Measurements from ENCODE around the gene SLX9. TPM values are rescaled to one million over a fixed set of nuclear protein-coding genes. Genes with fewer than 3 reads are reported as not detected.
"Not testable (repeated sequence)": the region's sequence is repeated elsewhere in the genome, so short reads cannot be mapped to it uniquely, and the experiment has no call there.

Gene SLX9
- total RNA-seq, 1 donor from 2014 or later, result 72.6 TPM

DNA sequence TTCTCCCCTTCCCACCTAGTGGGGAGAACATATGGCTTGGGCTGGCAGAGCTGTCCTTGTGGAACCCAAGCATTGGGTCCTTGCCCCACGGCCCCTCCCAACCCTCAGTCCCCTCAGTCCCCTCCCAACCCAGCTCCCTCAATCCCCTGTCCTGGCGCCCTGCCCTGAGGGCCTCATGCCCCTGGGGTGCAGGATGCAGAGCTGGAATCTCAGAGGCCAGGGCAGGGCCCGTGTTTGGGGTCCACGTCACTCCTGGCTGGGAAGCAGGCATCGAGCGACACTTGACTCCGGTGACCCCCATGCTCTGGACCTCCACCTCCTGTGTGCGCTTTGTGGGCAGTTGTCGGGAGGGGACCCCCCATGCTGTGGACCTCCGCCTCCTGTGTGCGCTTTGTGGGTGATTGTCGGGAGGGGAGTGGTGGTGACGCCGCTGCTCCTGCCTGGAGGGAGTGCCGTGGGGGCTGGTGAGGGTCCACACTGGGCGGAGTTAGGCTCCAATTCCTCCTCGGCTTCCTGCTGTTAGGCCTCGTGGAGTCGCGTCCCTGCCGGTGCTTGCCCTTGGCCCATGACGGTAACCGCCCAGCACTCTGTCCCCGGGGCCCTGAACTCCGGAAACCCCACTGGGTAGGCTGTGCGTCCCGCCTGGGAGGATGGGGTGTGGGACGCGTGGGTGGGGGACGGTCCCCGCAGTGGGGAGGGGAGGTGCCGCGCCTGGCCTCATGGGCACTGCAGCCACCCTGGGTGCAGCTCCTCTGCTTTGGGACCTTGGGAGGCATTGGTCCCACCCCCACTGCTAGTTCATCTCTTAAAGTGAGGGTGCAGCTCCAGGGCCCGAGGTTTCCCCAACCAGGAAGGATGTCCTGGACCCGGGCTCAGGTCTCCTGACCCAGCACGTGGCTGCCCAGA is 31.2 kb downstream of the SLX9 start:
- no peak overlapping the region for H3K4me3 Mint-ChIP-seq (ENCODE audit: low read depth)
- no peaks in the 10 kb centered on the region for H3K9me3 Mint-ChIP-seq
- H3K27me3 Mint-ChIP-seq (ENCODE audit: low read depth), result no peaks in the 10 kb centered on the region
- no peak overlapping the region for H3K27ac Mint-ChIP-seq
- H3K36me3 Mint-ChIP-seq (ENCODE audit: low read depth), result peaks cover 26% of the 10 kb centered on the region
- peaks cover 4% of the 10 kb centered on the region for H3K4me1 Mint-ChIP-seq (ENCODE audit: low read depth)
- intact Hi-C loops (cut with micrococcal nuclease), result no loop called here
- no peak for DNase-seq (ENCODE audit: low spot score)

DNA sequence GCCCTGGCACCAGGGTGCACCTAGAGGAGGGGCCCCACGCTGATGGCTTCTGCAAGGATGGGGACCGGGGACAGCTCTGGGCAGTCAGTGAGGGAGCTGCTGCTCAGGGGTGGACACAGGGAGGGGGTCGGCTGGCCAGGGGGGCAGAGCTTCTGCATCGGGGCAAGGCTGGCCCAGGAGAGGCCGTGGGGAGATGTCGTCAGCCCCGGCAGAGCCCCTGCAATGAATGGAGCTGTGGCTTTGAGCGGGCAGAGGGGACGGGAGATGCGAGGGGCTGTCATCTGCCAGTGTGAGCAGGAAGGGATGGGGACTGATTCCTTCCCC is 31.8 kb downstream of the SLX9 start:
- intact Hi-C loops (cut with micrococcal nuclease), result no loop called here
- Mint-ChIP-seq H3K27me3 (ENCODE audit: low read depth) (no peaks in the 10 kb centered on the region), H3K27ac (no peak overlapping the region), H3K4me1 (ENCODE audit: low read depth) (peaks cover 2% of the 10 kb centered on the region), H3K4me3 (ENCODE audit: low read depth) (no peak overlapping the region), H3K9me3 (no peaks in the 10 kb centered on the region), H3K36me3 (ENCODE audit: low read depth) (peaks cover 23% of the 10 kb centered on the region)
- no peak for DNase-seq (ENCODE audit: low spot score)

DNA sequence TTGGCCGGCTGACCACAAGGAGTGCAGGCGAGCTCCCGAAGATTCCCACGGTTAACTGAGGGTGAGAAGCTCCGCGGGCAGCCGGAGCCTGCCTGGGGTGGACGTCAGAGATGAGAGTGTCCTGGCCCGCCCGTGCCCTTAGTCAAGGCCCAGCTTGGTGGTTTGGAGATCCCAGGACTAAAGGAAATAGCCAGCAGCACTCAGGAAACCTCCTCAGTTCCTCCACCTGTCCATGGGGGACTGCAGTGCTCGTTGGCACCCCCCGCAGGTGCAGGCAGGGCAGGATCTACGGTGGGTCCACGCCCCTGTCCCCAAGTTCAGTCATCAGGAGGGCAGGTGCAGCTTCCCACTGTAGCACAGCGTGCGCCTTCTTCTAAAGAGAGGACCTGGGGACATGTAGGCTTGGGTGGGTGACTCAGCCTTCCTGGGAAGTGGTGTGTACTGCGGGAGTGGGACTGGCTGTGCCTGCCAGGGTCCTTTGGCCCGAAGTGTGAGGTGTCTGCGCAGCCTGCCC is 32.5 kb downstream of the SLX9 start:
- no peak for DNase-seq (ENCODE audit: low spot score)
- intact Hi-C loops (cut with micrococcal nuclease), result no loop called here
- Mint-ChIP-seq H3K4me3 (ENCODE audit: low read depth) (no peak overlapping the region), H3K4me1 (ENCODE audit: low read depth) (peaks cover 2% of the 10 kb centered on the region), H3K36me3 (ENCODE audit: low read depth) (peaks cover 21% of the 10 kb centered on the region), H3K27ac (no peak overlapping the region), H3K27me3 (ENCODE audit: low read depth) (no peaks in the 10 kb centered on the region), H3K9me3 (no peaks in the 10 kb centered on the region)

DNA sequence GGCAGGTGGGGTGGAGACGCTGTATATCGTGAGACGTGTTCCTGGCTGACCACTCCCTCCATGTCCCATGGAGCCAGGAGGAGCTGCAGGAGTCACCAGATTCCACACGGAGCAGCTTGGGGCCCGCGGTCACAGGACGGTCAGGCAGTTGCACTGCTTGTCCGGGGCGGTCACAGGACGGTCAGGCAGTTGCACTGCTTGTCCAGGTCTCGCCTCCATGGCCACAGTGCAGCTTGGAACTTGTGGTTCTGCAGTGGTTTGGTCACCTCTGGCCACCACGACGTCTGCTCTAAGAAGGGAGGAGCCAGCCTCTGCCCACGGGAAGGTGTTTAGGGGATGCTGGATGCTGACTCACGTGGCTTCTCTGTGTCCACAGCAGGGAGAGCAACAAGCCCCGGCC is 33.0 kb downstream of the SLX9 start:
- no peak overlapping the region for H3K27ac Mint-ChIP-seq
- intact Hi-C loops (cut with micrococcal nuclease), result no loop called here
- no peaks in the 10 kb centered on the region for H3K27me3 Mint-ChIP-seq (ENCODE audit: low read depth)
- no peaks in the 10 kb centered on the region for H3K4me1 Mint-ChIP-seq (ENCODE audit: low read depth)
- no peak overlapping the region for H3K4me3 Mint-ChIP-seq (ENCODE audit: low read depth)
- no peak for DNase-seq (ENCODE audit: low spot score)
- peaks cover 19% of the 10 kb centered on the region for H3K36me3 Mint-ChIP-seq (ENCODE audit: low read depth)
- H3K9me3 Mint-ChIP-seq, result no peaks in the 10 kb centered on the region

DNA sequence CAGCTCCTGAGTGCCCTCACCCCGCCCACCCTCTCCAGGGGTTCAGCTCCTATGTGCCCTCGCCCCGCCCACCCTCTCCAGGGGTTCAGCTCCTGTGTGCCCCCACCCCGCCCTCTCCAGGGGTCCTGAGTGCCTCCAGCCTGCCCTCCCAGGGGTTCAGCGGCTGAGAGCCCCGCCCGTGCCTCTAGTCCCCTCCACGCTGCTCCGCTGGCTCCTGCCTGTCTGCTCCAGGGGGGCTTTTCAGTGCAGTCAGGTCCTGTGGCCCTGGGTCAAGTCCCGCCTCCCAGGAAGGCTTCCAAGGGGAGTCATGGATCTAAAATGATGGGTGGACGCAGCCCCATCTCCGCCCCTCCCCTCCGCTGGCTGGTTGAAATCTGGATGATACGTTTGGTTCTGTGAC is 33.8 kb downstream of the SLX9 start:
- Mint-ChIP-seq H3K4me3 (ENCODE audit: low read depth) (no peak overlapping the region), H3K27me3 (ENCODE audit: low read depth) (no peaks in the 10 kb centered on the region)

DNA sequence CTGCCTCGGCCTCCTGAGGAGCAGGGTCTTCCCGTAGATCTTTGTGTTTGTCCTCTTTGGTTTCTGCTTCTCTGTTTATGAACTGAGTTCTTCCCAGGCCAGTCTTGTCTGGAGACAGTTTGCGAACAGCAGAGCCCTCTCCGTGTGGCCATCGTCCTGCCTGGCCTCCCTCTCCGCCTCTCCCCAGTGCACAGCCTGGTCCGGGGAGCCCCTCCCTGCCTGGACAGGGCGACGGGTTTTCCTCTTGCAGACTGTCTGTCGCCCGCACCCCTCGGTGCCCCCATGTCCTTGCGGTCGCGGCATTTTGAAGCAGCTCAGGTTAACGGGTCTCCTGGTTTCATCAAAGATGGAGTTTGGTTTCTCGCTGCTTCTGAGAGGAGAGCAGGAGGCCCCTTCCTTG is 34.8 kb downstream of the SLX9 start:
- Mint-ChIP-seq H3K9me3 (no peaks in the 10 kb centered on the region), H3K27me3 (ENCODE audit: low read depth) (no peaks in the 10 kb centered on the region), H3K36me3 (ENCODE audit: low read depth) (peaks cover 13% of the 10 kb centered on the region), H3K4me1 (ENCODE audit: low read depth) (no peaks in the 10 kb centered on the region), H3K27ac (no peak overlapping the region), H3K4me3 (ENCODE audit: low read depth) (no peak overlapping the region)
- intact Hi-C loops (cut with micrococcal nuclease), result no loop called here
- no peak for DNase-seq (ENCODE audit: low spot score)

More for the DNA sequence above, 33.8 kb downstream of the SLX9 start:
- intact Hi-C loops (cut with micrococcal nuclease), result no loop called here
- DNase-seq (ENCODE audit: low spot score), result no peak
- Mint-ChIP-seq H3K27ac (no peak overlapping the region), H3K36me3 (ENCODE audit: low read depth) (peaks cover 19% of the 10 kb centered on the region), H3K4me1 (ENCODE audit: low read depth) (no peaks in the 10 kb centered on the region), H3K9me3 (no peaks in the 10 kb centered on the region)

DNA sequence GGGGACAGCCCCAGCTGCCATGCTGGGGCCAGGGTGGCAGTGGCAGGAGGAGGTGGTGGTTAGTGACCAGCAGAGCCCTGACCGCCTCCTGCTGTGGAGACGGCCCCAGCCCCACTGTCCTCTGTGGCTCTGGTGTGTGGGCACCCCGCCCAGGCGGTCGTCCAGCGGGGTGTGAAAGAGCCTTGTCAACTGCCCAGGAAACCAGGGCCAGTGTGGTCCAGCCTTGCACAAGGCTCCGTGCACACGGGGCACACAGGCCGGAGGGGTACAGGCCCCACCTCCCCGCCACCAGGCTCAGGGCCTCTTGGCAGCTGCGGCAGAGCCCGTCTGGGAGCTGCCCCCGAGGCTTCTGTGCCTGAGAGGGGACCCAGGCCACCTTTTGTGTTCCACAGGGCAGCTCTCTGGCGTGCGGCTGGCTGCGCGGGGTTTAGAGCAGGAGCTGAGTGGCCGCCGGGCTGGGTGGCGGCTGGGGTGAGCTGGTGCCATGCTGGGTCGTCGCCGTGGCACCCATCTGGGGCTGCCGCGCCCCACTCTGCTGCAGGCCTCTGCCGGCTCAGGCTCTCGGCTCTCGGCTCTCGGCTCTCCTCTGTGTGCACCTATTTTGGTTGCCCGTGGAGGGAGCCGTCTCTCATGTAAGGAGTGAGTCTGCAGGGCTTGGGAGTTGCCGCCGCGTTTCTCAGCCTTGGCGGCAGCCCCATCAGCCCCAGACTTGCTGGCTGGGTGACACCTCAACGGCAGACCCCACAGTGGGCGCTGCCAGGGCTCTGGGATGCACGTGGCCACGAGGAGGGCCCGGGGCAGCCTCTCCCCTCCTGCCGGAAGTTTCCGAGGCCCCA is 36.1 kb downstream of the SLX9 start:
- Mint-ChIP-seq H3K4me3 (ENCODE audit: low read depth) (no peak overlapping the region), H3K27ac (no peak overlapping the region), H3K27me3 (ENCODE audit: low read depth) (no peaks in the 10 kb centered on the region), H3K4me1 (ENCODE audit: low read depth) (no peaks in the 10 kb centered on the region), H3K9me3 (no peaks in the 10 kb centered on the region), H3K36me3 (ENCODE audit: low read depth) (peaks cover 8% of the 10 kb centered on the region)
- DNase-seq (ENCODE audit: low spot score), result no peak
- intact Hi-C loops (cut with micrococcal nuclease), result no loop called here

DNA sequence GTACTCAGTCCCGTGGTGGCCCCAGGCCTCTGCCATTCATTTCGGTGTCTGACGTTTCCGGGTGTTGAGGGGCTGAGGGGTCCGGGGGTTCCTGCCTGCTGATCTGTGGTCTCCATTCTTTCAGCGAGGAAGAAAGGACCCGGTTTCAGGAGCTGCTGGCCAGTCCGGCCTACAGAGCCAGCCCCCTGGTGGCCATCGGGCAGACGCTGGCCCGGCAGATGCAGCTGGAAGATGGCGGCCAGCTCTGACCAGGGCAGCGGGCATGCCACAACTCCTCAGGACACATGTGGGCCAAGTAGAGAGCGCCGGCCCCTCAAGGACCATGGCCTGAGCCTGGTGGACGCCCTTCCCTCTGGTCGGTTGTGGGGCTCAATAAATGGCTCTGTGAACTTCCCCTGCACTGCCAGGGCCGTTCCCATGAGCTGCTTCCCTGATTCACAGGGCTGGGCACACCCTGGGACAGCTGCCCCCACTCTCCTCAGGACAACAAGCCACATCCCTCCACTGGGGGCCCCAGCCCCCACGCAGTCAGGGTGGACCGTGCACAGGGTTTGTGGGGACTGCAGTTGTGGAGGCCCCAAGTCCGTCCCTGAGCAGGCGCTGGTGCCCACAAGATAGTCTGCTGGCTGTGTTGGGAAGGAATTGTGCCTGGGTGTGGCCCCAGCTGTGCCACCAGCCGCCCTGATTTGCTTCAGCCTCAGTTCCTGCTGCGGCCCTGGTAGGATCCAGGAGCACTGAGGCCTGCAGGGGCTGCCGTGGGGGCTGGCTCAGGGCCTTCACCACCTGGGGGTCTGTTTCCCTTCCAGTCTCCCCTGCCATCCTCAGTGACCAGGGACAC is 36.9 kb downstream of the SLX9 start:
- H3K27me3 Mint-ChIP-seq (ENCODE audit: low read depth); intact Hi-C loops (cut with micrococcal nuclease); H3K4me1 Mint-ChIP-seq (ENCODE audit: low read depth); H3K9me3 Mint-ChIP-seq; H3K4me3 Mint-ChIP-seq (ENCODE audit: low read depth); H3K27ac Mint-ChIP-seq; H3K36me3 Mint-ChIP-seq (ENCODE audit: low read depth); DNase-seq (ENCODE audit: low spot score): not testable (repeated sequence)

DNA sequence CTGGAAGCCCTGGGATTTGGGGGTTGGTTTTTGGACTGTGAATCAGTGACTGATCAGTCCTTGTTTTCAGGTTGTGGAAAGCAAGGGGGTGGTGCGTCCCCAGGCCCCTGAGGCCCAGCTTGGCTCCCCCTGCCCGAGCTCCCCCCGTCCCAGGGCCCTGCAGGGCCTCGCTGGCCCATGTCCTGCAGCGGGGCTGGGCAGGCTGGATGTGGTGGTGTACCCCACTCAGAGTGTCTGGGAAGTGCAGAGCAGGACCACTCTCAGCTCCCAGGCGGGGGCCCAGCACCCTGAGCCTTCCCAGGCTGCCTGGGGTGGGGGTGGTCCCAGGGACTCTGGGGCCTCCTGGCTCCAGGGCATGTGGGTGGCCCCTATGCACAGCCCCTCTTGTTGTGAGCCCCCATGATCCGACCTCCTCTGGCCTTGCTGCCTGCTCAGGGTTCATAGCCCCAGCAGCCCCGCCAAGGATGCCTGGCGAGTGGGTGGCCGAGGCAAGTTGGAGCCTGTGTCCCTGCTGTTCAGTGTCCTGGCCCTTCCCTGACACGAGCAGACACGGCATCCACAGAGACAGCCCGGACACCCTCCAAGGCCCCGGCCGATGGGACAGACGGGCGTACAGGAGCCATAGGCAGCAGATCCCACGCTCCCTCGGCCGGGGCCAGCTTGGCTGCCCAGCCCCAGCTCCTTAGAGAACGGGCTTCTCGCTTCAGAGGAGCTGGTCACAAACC is 37.9 kb downstream of the SLX9 start:
- Mint-ChIP-seq H3K27me3 (ENCODE audit: low read depth) (no peaks in the 10 kb centered on the region), H3K4me3 (ENCODE audit: low read depth) (no peak overlapping the region), H3K36me3 (ENCODE audit: low read depth) (peaks cover 8% of the 10 kb centered on the region), H3K4me1 (ENCODE audit: low read depth) (no peaks in the 10 kb centered on the region), H3K9me3 (no peaks in the 10 kb centered on the region), H3K27ac (no peak overlapping the region)
- no peak for DNase-seq (ENCODE audit: low spot score)
- intact Hi-C loops (cut with micrococcal nuclease), result no loop called here

DNA sequence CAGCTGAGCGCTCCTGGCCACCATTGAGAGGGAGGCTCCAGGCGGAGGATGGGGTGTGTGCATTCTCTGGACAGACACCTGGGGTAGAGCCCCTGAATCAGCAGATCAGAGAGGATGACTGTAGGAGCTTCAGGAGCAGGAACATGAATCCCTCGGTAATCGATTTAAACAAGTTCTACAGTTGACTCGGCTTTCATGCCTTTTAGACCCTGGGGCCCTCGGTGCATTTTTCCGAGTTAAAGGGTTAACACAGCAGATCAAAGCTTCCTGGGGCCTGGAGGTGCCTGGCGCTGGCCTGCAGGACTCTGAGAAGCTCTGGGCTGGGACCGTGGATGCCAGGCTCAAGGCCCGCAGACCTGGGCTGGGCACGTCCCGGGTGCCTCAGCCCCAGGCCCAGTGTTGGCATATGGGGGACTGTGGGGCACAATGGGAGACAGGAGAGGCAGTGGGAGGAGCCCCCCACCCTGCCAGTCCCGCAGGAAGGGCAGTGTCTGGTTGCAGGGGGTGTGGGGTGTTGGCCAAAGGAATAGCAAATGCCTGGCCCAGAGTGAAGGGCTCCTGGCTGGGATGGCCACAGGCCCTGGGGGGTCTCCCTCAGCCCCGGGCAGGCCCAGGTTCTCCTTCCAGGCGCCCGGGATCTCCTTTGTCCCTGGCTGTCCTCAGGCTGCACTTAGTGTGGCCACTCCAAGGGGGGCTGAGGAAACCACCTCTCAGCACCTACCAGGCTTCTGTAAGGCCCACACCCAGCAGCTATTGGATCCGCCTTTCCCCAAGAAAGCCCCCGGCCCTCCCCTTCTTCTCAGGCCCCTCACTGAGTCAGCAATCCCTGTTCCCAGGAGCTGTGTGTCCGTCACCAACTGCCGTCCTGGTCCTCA is 40.1 kb downstream of the SLX9 start:
- Mint-ChIP-seq H3K36me3 (ENCODE audit: low read depth) (peaks cover 3% of the 10 kb centered on the region), H3K27ac (no peak overlapping the region), H3K27me3 (ENCODE audit: low read depth) (no peaks in the 10 kb centered on the region), H3K4me3 (ENCODE audit: low read depth) (no peak overlapping the region), H3K9me3 (no peaks in the 10 kb centered on the region), H3K4me1 (ENCODE audit: low read depth) (no peaks in the 10 kb centered on the region)
- intact Hi-C loops (cut with micrococcal nuclease), result no loop called here
- DNase-seq (ENCODE audit: low spot score), result no peak

DNA sequence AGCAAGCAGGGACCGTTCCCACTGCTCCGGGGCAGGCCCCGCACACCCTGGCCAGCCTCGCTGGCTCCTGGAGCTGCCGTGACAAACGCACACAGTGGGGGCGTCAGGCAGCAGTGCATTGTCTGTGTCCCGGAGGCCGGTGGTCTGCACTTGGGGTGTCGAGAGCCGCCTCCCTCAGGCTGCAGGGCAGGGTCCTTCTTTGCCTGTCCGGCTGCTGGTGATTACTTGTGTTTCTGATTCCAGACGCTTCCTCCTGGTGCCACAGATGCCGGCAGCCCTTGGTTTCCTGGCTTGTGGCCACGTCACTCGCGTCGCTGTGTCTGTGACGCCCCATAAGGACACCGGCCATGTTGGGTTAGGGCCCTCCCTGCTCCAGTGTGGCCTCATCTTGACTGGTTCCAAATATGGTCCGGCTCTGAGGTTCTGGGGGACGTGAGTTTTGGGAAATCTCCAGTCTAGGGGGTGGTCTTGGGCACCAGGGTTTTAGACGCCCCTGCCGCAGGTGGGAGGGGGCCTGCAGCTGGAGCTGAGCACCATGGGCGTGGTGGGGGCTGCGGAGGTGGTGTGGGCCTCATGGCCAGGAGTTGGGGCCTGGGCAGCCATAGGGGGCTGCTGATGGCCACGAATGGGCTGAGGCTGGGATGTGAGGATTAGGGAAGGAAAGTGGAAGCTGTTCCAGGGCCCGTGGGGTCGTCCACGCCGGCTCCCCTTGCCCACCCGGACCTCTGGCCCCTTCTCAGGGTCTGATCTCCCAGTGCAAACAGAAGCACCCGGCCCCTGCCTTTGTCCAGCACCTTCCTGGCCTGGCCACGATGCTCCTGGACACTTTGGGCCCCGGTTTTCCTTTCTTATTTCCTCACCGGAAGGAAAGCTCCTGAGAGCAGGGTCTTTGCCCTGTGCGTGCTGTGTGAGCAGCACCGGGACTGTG is 41.0 kb downstream of the SLX9 start:
- no peak overlapping the region for H3K4me3 Mint-ChIP-seq (ENCODE audit: low read depth)

More for the DNA sequence above, 41.0 kb downstream of the SLX9 start:
- H3K27me3 Mint-ChIP-seq (ENCODE audit: low read depth), result no peaks in the 10 kb centered on the region
- no peak for DNase-seq (ENCODE audit: low spot score)
- H3K27ac Mint-ChIP-seq, result no peak overlapping the region
- intact Hi-C loops (cut with micrococcal nuclease), result no loop called here
- H3K9me3 Mint-ChIP-seq, result no peaks in the 10 kb centered on the region
- H3K36me3 Mint-ChIP-seq (ENCODE audit: low read depth), result no peaks in the 10 kb centered on the region
- no peaks in the 10 kb centered on the region for H3K4me1 Mint-ChIP-seq (ENCODE audit: low read depth)
